ENCODE data around the gene ALCAM.

GRCh38 chr3:105356988-105357387 is 9.7 kb upstream of the ALCAM start:
- TF ChIP-seq POLR2AphosphoS5 (IDR thresholded peaks at IDR 0.05; ENCODE audit: insufficient read depth, low read depth, low read length) (no peak), CTCF (IDR thresholded peaks at IDR 0.05; ENCODE audit: extremely low read depth in 1 of 2, insufficient read depth in 1 of 2, low read depth in 1 of 2, low read length in 2 of 2) (no peak), GATA2 (IDR thresholded peaks at IDR 0.05; ENCODE audit: insufficient read depth, insufficient read length, low read depth, low read length) (no peak), JUN (IDR thresholded peaks at IDR 0.05; ENCODE audit: borderline replicate concordance, insufficient read depth, insufficient read length, low read depth) (no peak), POLR2A (IDR thresholded peaks at IDR 0.05; ENCODE audit: low read depth, low read length) (no peak), EZH2 (IDR thresholded peaks at IDR 0.05; ENCODE audit: borderline replicate concordance, low read depth, low read length, severe bottlenecking) (no peak), MAX (IDR thresholded peaks at IDR 0.05; ENCODE audit: insufficient read depth, insufficient read length) (no peak), MYC (IDR thresholded peaks at IDR 0.05; ENCODE audit: low read depth, low read length) (no peak), FOS (IDR thresholded peaks at IDR 0.05; ENCODE audit: borderline replicate concordance, insufficient read depth, low read length) (no peak)
